ENCODE measurements around the gene GPANK1.

Gene GPANK1

GRCh38 chr6:31630177-31630934 lies 34.4 kb downstream of the GPANK1 start:
- Histone ChIP-seq H3K27me3 (ENCODE audit: low read depth, low read length) (no peaks in the 10 kb centered on the region), H3K9ac (ENCODE audit: low read length) (no peak overlapping the region), H3K9me3 (ENCODE audit: insufficient read depth, low read length) (no peaks in the 10 kb centered on the region), H3K36me3 (replicated peaks; ENCODE audit: low read depth, low read length) (peaks cover 45% of the 10 kb centered on the region), H2AFZ (ENCODE audit: low read depth, low read length) (no peak overlapping the region), H4K20me1 (ENCODE audit: insufficient read depth, low read length) (no peaks in the 10 kb centered on the region), H3K4me3 (ENCODE audit: low read length) (no peak overlapping the region), H3K4me1 (ENCODE audit: low read length) (no peaks in the 10 kb centered on the region), H3K79me2 (ENCODE audit: low read length) (peaks cover 2% of the 10 kb centered on the region), H3K27ac (ENCODE audit: low read length) (no peak overlapping the region), H3K4me2 (ENCODE audit: low read length) (no peak overlapping the region)
- TF ChIP-seq EZH2phosphoT487 (IDR thresholded peaks at IDR 0.05; ENCODE audit: low read depth) (no peak), CTCF (IDR thresholded peaks at IDR 0.05; ENCODE audit: low read depth, low read length) (no peak)

- Histone ChIP-seq H3K9me3 (ENCODE audit: insufficient read depth, low read length) (no peaks in the 10 kb centered on the region), H3K27ac (ENCODE audit: low read length) (no peak overlapping the region), H3K27me3 (ENCODE audit: low read depth, low read length) (no peaks in the 10 kb centered on the region), H2AFZ (ENCODE audit: low read depth, low read length) (no peak overlapping the region), H4K20me1 (ENCODE audit: insufficient read depth, low read length) (no peaks in the 10 kb centered on the region; the same call in 1 of the 2 replicates), H3K4me2 (ENCODE audit: low read length) (no peak overlapping the region), H3K79me2 (ENCODE audit: low read length) (peaks cover 12% of the 10 kb centered on the region), H3K36me3 (replicated peaks; ENCODE audit: low read depth, low read length) (peaks cover 51% of the 10 kb centered on the region), H3K4me1 (ENCODE audit: low read length) (no peaks in the 10 kb centered on the region), H3K9ac (ENCODE audit: low read length) (no peak overlapping the region), H3K4me3 (ENCODE audit: low read length) (no peak overlapping the region)
- no peak for TF ChIP-seq CTCF (IDR thresholded peaks at IDR 0.05; ENCODE audit: low read depth, low read length)
- TF ChIP-seq EZH2phosphoT487 (IDR thresholded peaks at IDR 0.05; ENCODE audit: low read depth), result no peak
Observed at GRCh38 chr6:31629014-31629413, 35.8 kb downstream of the GPANK1 start.

- H2AFZ ChIP-seq (ENCODE audit: low read depth, low read length), result no peak overlapping the region
- peaks cover 5% of the 10 kb centered on the region; the same call in 1 of the 2 replicates for H4K20me1 ChIP-seq (ENCODE audit: insufficient read depth, low read length)
- H3K9ac ChIP-seq (ENCODE audit: low read length), result no peak overlapping the region
- no peak overlapping the region for H3K27ac ChIP-seq (ENCODE audit: low read length)
- no peak overlapping the region for H3K4me2 ChIP-seq (ENCODE audit: low read length)
- peaks cover 24% of the 10 kb centered on the region for H3K79me2 ChIP-seq (ENCODE audit: low read length)
- no peaks in the 10 kb centered on the region for H3K9me3 ChIP-seq (ENCODE audit: insufficient read depth, low read length)
- peaks cover 59% of the 10 kb centered on the region for H3K36me3 ChIP-seq (replicated peaks; ENCODE audit: low read depth, low read length)
- no peaks in the 10 kb centered on the region for H3K4me1 ChIP-seq (ENCODE audit: low read length)
- H3K27me3 ChIP-seq (ENCODE audit: low read depth, low read length), result no peaks in the 10 kb centered on the region
- H3K4me3 ChIP-seq (ENCODE audit: low read length), result no peak overlapping the region
- TF ChIP-seq CTCF (IDR thresholded peaks at IDR 0.05; ENCODE audit: low read depth, low read length), result no peak
- no peak for TF ChIP-seq EZH2phosphoT487 (IDR thresholded peaks at IDR 0.05; ENCODE audit: low read depth)
Observed at GRCh38 chr6:31627690-31628287, 37.0 kb downstream of the GPANK1 start.

- no peak overlapping the region for H2AFZ ChIP-seq (ENCODE audit: low read depth, low read length)
- H4K20me1 ChIP-seq (ENCODE audit: insufficient read depth, low read length), result peaks cover 13% of the 10 kb centered on the region
- no peak overlapping the region for H3K9ac ChIP-seq (ENCODE audit: low read length)
Observed at GRCh38 chr6:31626952-31627351, 37.8 kb downstream of the GPANK1 start.

More at GRCh38 chr6:31626952-31627351, 37.8 kb downstream of the GPANK1 start:
- peaks cover 6% of the 10 kb centered on the region for H3K4me1 ChIP-seq (ENCODE audit: low read length)
- peaks cover 32% of the 10 kb centered on the region for H3K79me2 ChIP-seq (ENCODE audit: low read length)
- H3K9me3 ChIP-seq (ENCODE audit: insufficient read depth, low read length), result no peaks in the 10 kb centered on the region
- no peak overlapping the region for H3K4me3 ChIP-seq (ENCODE audit: low read length)
- peaks cover 62% of the 10 kb centered on the region for H3K36me3 ChIP-seq (replicated peaks; ENCODE audit: low read depth, low read length)
- no peak for TF ChIP-seq EZH2phosphoT487 (IDR thresholded peaks at IDR 0.05; ENCODE audit: low read depth)
- no peak for TF ChIP-seq CTCF (IDR thresholded peaks at IDR 0.05; ENCODE audit: low read depth, low read length)
- no peaks in the 10 kb centered on the region for H3K27me3 ChIP-seq (ENCODE audit: low read depth, low read length)
- H3K4me2 ChIP-seq (ENCODE audit: low read length), result no peak overlapping the region
- no peak overlapping the region for H3K27ac ChIP-seq (ENCODE audit: low read length)

Measured in OCI-LY3 (cell line).